HG02870 (cell line): ENCODE results near the gene KRTAP5-7.

Source experiments
- ATAC-seq: cut with Tn5 transposase; IDR thresholded peaks from one replicate; pipeline ENCODE4 v1.9.1; 2021; ENCODE audit warnings: mild to moderate bottlenecking, moderate library complexity; ENCODE audit not compliant: unreplicated experiment

KRTAP5-7 gene

GRCh38 chr11:71495286-71496230 is 31.5 kb upstream of the KRTAP5-7 start:
- no peak for ATAC-seq

- no peak for ATAC-seq
These were observed 30.6 kb upstream of the KRTAP5-7 start for GRCh38 chr11:71496421-71496820.

- ATAC-seq = no peak
These were observed 29.0 kb upstream of the KRTAP5-7 start for GRCh38 chr11:71498091-71498490.

GRCh38 chr11:71499125-71499524 is 27.9 kb upstream of the KRTAP5-7 start:
- no peak for ATAC-seq

GRCh38 chr11:71499546-71499945 is 27.5 kb upstream of the KRTAP5-7 start:
- no peak for ATAC-seq

- ATAC-seq = no peak
These were observed 26.5 kb upstream of the KRTAP5-7 start for GRCh38 chr11:71500601-71501021.

GRCh38 chr11:71501071-71501985 is 25.7 kb upstream of the KRTAP5-7 start:
- ATAC-seq = no peak

- ATAC-seq = no peak
These were observed 25.0 kb upstream of the KRTAP5-7 start for GRCh38 chr11:71502026-71502425.

- no peak for ATAC-seq
These were observed 24.1 kb upstream of the KRTAP5-7 start for GRCh38 chr11:71502871-71503435.

GRCh38 chr11:71504531-71504930 is 22.5 kb upstream of the KRTAP5-7 start:
- no peak for ATAC-seq

- ATAC-seq = no peak
These were observed 22.1 kb upstream of the KRTAP5-7 start for GRCh38 chr11:71505001-71505400.

GRCh38 chr11:71505781-71506180 is 21.3 kb upstream of the KRTAP5-7 start:
- ATAC-seq = no peak

- ATAC-seq = no peak
These were observed 20.0 kb upstream of the KRTAP5-7 start for GRCh38 chr11:71507102-71507501.

- no peak for ATAC-seq
These were observed 8.3 kb upstream of the KRTAP5-7 start for GRCh38 chr11:71518506-71519471.

GRCh38 chr11:71519546-71519945 is 7.5 kb upstream of the KRTAP5-7 start:
- no peak for ATAC-seq

GRCh38 chr11:71525188-71525937 is 1.7 kb upstream of the KRTAP5-7 start:
- ATAC-seq = no peak

GRCh38 chr11:71525938-71526495 is 1.1 kb upstream of the KRTAP5-7 start:
- no peak for ATAC-seq

GRCh38 chr11:71527576-71528210 is 626 bp downstream of the KRTAP5-7 start:
- ATAC-seq = no peak

GRCh38 chr11:71530602-71531001 is 3.5 kb downstream of the KRTAP5-7 start:
- ATAC-seq = no peak
